Fibroblast of the aortic adventitia (primary cell): Measurements from ENCODE around the gene PRKCA. TPM values are rescaled to one million over a fixed set of nuclear protein-coding genes. Genes with fewer than 3 reads are reported as not detected.
A peak's percentile ranks its signal among the peaks of the same experiment; 100 is the strongest.

Experiments
- DNase-seq: peaks from one replicate; pipeline ENCODE4 v3.0.0-alpha.2; 2010; ENCODE audit warnings: low read depth
- H3K4me3 ChIP-seq: 2 replicates; pipeline ENCODE4 v1.5.1; 2011; ENCODE audit warnings: low read depth, mild to moderate bottlenecking, control low read depth, low read length, moderate library complexity
- CTCF ChIP-seq: IDR thresholded peaks from 2 replicates; pipeline ENCODE4 v1.5.1; 2011; ENCODE audit warnings: mild to moderate bottlenecking, low read length, control low read depth, inconsistent platforms; ENCODE audit not compliant: insufficient read depth
- total RNA-seq: library from RNA; depleted of rRNA; stranded (reverse); fragments of >200 nt; gene quantifications from 2 replicates; pipeline ENCODE4 v1.2.3, GENCODE V29; 2012; ENCODE audit warnings: low replicate concordance

PRKCA gene
- total RNA-seq, 1 donor, result 43.7 TPM

GRCh38 chr17:66508896-66509844 is 206.8 kb downstream of the PRKCA start:
- H3K4me3 ChIP-seq, result no peak overlapping the region
- no peak for TF ChIP-seq CTCF
- peak; percentile 96 for DNase-seq

GRCh38 chr17:66509926-66510325 is 207.5 kb downstream of the PRKCA start:
- TF ChIP-seq CTCF, result no peak
- no peak overlapping the region for H3K4me3 ChIP-seq
- no peak for DNase-seq

- no peak for DNase-seq
- TF ChIP-seq CTCF, result no peak
- no peak overlapping the region for H3K4me3 ChIP-seq
Measured at GRCh38 chr17:66511135-66511534, 208.7 kb downstream of the PRKCA start.

- no peak overlapping the region for H3K4me3 ChIP-seq
- TF ChIP-seq CTCF, result no peak
- DNase-seq, result peak; percentile 26
Measured at GRCh38 chr17:66514227-66514806, 211.9 kb downstream of the PRKCA start.

- no peak overlapping the region for H3K4me3 ChIP-seq
- no peak for TF ChIP-seq CTCF
- no peak for DNase-seq
Measured at GRCh38 chr17:66515974-66516373, 213.6 kb downstream of the PRKCA start.

GRCh38 chr17:66517336-66518009 is 215.1 kb downstream of the PRKCA start:
- H3K4me3 ChIP-seq, result no peak overlapping the region
- no peak for TF ChIP-seq CTCF
- DNase-seq, result no peak
